Brain microvascular endothelial cell (primary cell): Measurements from ENCODE around the gene PTPRA.

Experiments
- DNase-seq: peaks from one replicate; pipeline ENCODE4 v3.0.0-alpha.2; 2020
- H3K27ac ChIP-seq: fragments of 250-450 bp; sonication (Bioruptor Pico); 2 replicates; pipeline ENCODE4 v1.5.1; 2020; ENCODE audit warnings: mild to moderate bottlenecking, moderate library complexity
- H3K27me3 ChIP-seq: fragments of 250-450 bp; sonication (Bioruptor Pico); replicated peaks from 2 replicates; pipeline ENCODE4 v1.5.1; 2020; ENCODE audit warnings: mild to moderate bottlenecking
- H3K36me3 ChIP-seq: fragments of 250-450 bp; sonication (Bioruptor Pico); replicated peaks from 2 replicates; pipeline ENCODE4 v1.5.1; 2020; ENCODE audit warnings: mild to moderate bottlenecking
- H3K4me3 ChIP-seq: 2 replicates; pipeline ENCODE4 v1.5.1; 2011; ENCODE audit warnings: low read depth, mild to moderate bottlenecking, control low read depth, low read length, moderate library complexity
- CTCF ChIP-seq: IDR thresholded peaks from 2 replicates; pipeline ENCODE4 v1.5.1; 2011; ENCODE audit warnings: low read depth, mild to moderate bottlenecking, moderate library complexity, low read length, control low read depth, inconsistent platforms; ENCODE audit errors: missing control alignments
- in situ Hi-C: cut with HindIII; loops from 2 replicates; pipeline ENCODE4 v1.10.0; 2017; ENCODE audit warnings: low sequenced_read_pairs, low pct_ligation_motif_present

Gene PTPRA

GRCh38 chr20:3077618-3078134, 204.4 kb downstream of the PTPRA start:
- Histone ChIP-seq H3K4me3 (no peak overlapping the region), H3K27ac (no peak overlapping the region), H3K27me3 (peaks cover 21% of the 10 kb centered on the region), H3K36me3 (no peaks in the 10 kb centered on the region)
- TF ChIP-seq CTCF: no peak
- in situ Hi-C loops: no loop called here
- DNase-seq: no peak

- in situ Hi-C loops: no loop called here
- peaks cover 36% of the 10 kb centered on the region for H3K27me3 ChIP-seq
- no peak overlapping the region for H3K4me3 ChIP-seq
- H3K36me3 ChIP-seq: no peaks in the 10 kb centered on the region
- TF ChIP-seq CTCF: no peak
- H3K27ac ChIP-seq: no peak overlapping the region
- DNase-seq: no peak
Observed at GRCh38 chr20:3080939-3081388, 207.7 kb downstream of the PTPRA start.

GRCh38 chr20:3081641-3082040, 208.4 kb downstream of the PTPRA start:
- Histone ChIP-seq H3K4me3 (no peak overlapping the region), H3K27ac (no peak overlapping the region), H3K27me3 (peaks cover 36% of the 10 kb centered on the region), H3K36me3 (no peaks in the 10 kb centered on the region)
- in situ Hi-C loops: no loop called here
- DNase-seq: no peak
- TF ChIP-seq CTCF: no peak

- H3K27ac ChIP-seq: no peak overlapping the region
- no peaks in the 10 kb centered on the region for H3K36me3 ChIP-seq
- in situ Hi-C loops: no loop called here
- H3K27me3 ChIP-seq: peaks cover 36% of the 10 kb centered on the region
- no peak overlapping the region for H3K4me3 ChIP-seq
- DNase-seq: no peak
- TF ChIP-seq CTCF: no peak
Observed at GRCh38 chr20:3082306-3082951, 209.1 kb downstream of the PTPRA start.

- Histone ChIP-seq H3K4me3 (no peak overlapping the region), H3K36me3 (no peaks in the 10 kb centered on the region), H3K27ac (no peak overlapping the region), H3K27me3 (peaks cover 36% of the 10 kb centered on the region)
- DNase-seq: no peak
- TF ChIP-seq CTCF: no peak
- in situ Hi-C loops: no loop called here
Observed at GRCh38 chr20:3082955-3083952, 210.0 kb downstream of the PTPRA start.
